ENCODE measurements around the gene TYW3.
"Not testable (repeated sequence)": the region's sequence is repeated elsewhere in the genome, so short reads cannot be mapped to it uniquely, and the experiment has no call there.

Gene TYW3

DNA sequence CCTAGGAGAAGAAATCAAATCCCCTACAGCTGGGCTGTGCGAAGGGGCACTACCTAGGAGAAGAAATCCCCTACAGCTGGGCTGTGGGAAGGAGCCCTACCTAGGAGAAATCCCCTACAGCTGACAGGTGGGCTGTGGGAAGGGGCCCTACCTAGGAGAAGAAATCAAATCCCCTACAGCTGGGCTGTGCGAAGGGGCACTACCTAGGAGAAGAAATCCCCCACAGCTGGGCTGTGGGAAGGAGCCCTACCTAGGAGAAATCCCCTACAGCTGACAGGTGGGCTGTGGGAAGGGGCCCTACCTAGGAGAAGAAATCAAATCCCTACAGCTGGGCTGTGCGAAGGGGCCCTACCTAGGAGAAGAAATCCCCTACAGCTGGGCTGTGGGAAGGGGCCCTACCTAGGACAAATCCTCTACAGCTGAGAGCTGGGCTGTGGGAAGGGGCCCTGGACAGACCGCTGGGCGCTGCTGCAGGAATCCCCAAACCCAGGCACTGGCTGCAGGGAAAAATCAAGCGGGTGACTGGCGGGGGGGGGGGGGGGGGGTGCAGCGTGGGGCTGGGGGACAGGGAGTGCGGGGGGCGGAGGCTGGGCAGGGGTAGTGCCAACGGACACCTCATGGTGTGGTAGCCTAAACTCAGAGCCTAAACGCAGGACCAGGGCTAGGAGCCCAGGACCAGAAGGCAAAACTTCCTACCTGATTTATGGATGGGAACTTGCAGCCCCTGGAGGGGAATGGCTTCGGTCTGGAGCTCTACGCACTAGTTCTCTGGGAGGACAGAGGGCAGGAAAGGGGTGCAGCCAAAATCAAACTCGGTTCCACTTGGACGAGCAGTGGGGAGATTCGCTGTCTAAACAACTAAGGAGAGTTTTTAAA, 643 bp upstream of the TYW3 start:
- FAIRE-seq, result not testable (repeated sequence)

DNA sequence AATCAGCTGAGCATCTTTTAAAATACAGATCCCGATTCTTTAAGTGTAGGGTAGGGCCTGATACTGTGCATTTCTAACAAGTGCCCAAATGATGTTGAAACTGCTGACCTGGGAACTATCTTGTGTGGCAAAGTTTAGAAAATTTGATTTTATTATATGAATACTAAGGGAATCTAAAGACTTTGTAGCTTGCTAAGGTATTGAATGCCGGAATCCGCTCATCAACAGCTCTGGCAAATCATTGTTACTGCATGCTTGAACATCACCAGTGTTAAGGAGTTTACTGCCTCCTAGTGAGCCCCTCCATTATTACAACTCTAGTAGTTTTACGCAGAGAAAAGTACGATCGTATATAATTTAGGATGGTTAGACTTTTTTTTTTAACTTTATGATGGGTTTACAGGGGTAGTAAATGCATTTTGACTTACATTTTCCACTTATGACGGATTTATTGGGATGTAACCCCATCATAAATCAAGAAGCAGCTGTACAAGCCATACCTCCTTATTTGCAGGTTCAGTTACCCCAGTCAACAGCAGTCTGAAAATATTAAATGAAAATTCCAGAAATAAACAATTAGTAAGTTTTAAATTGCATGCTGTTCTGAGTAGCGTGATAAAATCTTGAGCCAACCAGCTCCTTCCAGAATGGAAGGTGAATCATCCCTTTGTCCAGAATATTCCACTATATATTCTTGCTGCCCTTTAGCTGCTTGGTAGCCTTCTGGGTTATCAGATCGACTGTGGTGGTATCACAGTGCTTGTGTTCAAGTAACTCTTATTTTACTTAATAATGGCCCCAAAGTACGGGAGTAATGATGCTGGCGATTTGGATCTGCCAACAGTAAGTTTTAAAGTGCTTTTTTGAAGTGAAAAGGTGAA, 892 bp downstream of the TYW3 start:
- peak; percentile 85 for FAIRE-seq

DNA sequence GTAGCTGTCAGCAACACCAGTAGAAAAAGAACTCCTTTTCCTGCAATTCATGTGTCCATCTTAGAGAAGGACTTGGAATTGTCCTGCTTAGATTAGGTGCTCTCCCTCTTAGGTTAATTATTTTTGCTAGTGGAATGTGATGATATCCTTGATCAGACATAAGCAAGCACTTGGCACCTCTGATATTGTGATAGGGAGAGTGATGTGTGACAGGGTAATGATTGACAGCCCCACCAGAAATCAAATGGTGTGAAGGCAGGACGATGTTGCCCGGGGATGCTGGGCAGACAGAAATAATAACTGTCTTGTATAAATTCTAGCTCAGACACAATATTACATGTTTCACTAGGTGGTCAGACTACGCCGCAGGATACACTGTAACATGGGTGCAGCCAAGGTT, 4.4 kb downstream of the TYW3 start:
- no peak for FAIRE-seq

DNA sequence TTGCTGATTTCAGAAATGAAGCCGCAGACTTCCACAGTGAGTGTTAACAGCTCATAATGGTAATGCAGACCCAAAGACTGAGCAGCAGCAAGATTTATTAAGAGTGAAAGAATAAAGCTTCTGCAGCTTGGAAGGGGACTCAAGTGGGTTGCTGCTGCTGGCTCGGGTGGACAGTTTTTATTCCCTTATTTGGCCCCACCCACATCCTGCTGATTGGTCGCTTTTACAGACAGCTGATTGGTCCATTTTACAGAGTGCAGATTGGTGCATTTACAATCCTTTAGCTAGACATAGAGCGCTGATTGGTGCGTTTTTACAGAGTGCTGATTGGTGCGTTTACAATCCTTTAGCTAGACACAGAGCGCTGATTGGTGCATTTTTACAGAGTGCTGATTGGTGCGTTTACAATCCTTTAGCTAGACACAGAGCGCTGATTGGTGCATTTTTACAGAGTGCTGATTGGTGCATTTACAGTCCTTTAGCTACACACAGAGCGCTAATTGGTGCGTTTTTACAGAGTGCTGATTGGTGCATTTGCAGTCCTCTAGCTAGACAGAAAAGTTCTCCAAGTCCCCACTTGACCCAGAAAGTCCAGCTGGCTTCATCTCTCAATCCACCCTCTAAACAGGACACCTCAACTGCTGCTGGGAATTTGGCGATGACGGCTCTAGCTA, 7.5 kb downstream of the TYW3 start:
- not testable (repeated sequence) for FAIRE-seq

DNA sequence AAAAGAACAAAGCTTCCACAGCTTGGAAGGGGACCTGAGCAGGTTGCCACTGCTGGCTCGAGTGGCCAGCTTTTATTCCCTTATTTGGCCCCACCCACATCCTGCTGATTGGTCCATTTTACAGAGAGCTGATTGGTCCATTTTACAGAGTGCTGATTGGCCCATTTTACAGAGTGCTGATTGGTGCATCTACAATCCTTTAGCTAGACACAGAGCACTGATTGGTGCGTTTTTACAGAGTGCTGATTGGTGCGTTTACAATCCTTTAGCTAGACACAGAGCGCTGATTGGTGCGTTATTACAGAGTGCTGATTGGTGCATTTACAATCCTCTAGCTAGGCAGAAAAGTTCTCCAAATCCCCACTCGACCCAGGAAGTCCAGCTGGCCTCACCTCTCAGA, 12.3 kb downstream of the TYW3 start:
- FAIRE-seq, result not testable (repeated sequence)

DNA sequence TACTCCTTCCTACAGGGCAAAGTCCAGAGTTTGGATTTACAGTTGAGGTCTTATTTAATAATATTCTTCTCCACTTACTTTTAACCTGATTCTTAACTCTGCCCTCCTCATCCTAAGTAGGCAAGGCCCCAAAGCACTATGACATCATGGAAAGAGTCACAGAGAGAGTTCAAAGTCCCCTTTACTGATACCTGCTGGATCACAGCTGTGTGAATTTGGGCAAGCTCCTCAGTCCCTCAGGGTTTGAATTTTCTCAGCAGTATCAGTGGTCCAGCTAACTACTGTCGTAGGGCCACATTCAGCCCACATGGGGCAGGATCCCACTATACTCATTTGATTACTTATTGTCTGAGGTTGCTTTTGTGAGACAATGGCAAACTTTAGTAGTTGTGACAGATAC, 16.0 kb downstream of the TYW3 start:
- FAIRE-seq, result no peak

DNA sequence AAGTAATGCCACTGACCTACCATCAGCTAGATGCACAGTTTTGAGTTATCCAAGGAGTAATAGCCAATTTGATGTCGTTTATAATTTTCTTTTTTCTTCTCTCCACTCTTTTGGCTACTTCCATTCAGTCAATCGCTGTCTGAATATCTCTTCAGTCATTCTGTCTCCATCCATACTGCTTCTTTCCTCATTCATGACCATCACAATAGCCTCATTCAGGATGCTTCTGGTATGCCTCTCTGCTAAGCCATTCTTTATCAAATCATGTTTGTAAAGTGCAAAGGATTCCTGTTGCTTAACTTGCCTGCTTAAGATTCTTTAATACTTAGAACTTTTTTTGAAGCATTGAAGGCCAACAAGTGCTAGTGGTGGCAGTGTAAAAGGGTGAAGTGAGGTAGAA, 20.2 kb downstream of the TYW3 start:
- no peak for FAIRE-seq

DNA sequence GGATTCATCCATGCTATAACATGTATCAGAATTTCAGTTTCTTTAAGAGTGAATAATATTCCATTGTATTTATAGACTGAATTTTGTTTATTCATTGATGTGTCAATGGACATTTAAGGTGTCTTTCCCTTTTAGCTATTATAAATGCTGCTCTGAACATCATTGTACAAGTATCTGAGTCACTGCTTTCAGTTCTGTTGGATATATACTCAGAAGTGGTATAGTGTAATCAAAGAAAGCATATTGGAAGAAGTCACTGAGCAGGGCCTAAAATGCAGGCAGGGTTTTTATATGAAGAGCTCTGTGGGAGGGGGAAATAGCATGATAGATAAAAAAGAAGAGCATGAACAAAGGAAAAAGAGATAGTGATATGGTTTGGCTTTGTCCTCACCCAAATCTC, 22.5 kb downstream of the TYW3 start:
- peak; percentile 21 for FAIRE-seq

DNA sequence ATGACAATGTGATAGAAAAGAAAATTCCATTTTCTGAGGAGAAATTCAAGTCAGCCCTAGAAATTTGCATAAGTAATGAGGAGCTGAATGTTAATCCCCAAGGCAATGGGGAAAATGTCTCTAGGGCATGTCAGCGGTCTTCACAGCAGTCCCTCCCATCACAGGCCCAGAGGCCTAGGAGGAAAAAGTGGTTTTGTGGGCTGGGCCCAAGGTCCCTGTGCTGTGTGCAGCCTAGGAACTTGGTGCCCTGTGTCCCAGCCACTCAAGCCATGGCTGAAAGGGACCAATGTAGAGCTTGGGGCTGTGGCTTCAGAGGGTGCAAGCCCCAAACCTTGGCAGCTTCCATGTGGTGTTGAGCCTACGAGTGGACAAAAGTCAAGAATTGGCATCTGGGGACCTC, 23.7 kb downstream of the TYW3 start:
- not testable (repeated sequence) for FAIRE-seq

DNA sequence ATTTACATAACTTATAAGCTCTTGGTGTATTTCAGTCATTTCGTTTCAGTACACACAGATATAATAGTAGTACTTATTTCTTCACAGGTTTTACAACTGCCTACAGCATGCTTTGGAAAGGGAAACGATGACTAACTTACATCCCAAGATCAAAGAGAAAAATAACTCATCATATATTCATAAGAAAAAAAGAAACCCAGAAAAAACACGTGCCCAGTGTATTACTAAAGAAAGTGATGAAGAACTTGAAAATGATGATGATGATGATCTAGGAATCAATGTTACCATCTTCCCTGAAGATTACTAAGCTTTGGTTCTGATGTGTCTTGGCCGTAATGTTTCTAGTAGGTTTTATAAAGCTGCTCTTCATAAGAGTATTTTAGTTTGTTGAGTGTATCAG, 30.9 kb downstream of the TYW3 start:
- FAIRE-seq, result no peak

DNA sequence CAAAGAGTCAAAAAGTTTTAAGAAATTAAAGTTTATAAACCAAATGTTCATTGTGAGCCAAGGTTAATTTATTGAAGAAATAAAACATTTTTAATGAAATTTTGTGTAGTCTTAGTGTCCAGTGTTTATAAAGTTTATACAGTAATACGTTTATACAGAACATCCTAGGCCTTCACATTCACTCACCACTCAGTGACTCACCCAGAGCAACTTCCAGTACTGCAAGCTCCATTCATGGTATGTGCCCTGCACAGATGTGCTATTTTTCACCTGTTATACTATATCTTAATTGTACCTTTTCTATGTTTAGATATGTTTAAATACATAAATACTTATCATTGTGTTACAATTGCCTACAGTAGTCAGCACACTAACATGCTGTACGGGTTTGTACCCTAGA, 33.6 kb downstream of the TYW3 start:
- no peak for FAIRE-seq

DNA sequence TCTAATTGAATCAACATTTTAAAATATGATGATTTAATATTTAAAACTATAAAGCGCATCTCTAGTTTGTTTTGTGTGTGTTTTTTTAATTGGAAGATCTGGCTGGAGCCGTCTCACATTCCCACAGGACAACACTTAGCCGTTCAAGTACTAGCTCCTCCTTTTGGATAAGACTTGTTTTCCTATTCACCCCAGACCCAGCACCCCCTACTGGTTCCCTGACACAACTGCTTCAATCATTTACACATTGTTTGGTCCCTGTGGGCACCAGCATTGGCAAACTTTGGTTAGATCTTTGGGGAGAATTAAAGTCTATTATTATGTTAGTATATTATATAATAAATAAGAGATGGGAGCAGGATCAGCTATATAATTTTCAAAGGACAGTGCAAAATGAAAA, 34.5 kb downstream of the TYW3 start:
- no peak for FAIRE-seq

DNA sequence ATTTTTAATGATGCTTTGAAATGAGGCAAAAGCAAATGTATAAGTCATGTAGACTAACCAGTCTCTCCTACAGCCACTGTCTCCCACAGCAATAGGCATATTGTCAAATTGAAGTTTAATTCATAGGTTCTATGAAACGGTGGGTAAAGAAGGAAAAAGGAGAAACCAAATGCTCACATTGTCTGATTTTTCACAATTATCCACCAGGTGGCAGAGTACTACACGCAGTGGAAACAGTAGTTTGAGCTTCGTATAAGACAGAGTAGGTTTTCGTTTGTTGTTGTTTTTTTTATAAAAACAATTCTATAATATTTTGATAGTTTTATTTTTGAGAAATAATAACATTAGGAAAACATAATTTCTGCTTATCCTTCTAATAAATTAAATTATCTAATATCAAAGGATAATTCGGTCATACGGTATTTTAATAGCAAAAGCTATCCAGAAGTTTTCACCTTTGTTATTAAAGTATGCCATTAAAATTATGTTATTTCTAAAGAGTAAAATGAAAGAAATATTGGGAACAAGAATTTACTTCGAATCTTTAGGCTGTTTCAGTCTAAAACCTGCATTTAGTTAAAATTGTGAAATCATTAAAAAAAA, 39.1 kb downstream of the TYW3 start:
- peak; percentile 99 for FAIRE-seq

DNA sequence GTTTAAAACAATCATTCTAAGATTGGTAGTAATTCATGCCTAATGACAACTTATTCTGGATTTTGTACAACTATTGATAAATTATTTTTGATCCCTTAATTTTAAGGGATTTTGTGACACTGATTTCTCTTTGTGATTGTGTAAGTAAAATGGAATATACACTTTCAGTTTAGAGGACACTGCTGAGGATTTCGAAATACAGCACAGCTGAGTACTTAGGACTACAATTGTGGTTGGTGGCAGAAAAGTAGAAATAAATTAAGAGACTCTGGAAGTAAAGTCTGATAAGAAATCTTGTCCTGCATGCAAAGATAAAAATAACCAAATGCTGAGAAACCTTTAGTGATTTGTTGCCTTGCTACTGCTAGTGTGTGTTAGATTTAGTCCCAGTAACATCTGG, 40.0 kb downstream of the TYW3 start:
- no peak for FAIRE-seq

DNA sequence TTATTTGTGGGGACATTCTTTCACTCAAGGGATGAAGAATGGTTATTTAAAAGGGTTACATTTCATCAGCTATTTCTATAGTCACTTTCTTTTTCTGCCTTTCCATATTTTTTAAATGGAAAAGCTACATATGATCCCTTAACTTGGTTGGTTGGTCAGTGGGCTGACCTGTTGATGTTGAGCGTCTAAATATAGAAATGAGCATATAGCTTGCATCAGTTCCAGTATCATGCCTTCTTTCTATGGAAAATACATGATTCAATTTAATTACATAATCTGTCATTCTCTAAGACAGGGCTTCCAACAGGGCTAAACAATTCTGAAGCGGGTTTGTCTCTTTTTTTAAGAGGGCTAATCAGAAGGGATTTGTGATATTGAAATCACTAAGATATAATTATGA, 40.6 kb downstream of the TYW3 start:
- FAIRE-seq, result no peak

DNA sequence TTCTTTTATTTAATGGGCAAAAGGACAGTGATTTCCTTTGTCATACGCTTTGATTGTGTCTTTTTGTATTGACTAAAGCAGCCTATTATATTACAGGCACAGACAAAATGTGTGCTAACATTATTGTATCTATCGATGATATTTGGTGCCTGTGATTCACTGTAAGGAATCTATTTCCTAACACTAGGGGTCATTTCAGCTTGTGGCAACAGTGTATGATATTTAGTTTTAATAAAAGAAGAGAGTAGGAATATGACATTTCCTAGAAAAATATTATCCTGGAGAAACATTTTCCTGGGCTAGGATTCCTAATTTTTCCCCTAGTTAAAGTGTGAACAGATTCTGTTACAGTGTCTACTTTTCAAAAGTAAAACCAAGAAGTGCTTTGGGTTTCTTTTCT, 42.8 kb downstream of the TYW3 start:
- FAIRE-seq, result no peak

DNA sequence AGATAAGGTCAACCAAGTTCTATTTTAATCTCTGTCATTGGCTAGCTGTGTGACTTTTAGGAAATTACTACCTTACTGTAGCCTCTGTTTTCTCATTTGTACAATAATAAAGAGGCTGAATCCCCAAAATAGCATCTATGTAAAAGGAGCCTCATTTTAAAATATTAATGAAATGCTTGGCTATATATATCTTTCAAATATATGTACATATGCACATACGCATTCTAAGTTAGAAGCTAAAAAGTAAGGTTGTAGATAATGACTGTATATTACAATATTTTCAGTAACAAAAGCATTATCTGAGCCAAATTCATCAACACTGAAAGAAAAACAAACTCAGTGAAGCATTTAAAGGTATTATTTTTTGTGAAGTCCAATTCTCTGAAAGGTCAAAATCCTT, 44.6 kb downstream of the TYW3 start:
- no peak for FAIRE-seq

DNA sequence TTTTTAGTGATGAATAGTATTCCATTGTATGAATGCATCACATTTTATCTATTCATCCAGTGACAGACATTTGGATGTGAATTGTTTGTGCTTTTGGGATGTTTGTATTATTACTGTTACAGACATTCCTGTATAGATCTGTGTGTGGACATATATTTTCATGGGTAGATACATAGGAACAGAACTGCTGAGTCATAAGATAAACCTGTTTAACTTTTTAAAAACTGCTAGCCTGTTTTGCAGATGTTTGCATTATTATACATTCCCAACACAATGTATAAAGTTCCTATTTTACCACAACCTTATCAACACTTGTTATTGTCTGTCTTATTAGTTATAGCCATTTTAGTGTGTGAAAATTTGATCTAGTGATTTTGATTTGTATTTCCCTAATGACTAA, 46.8 kb downstream of the TYW3 start:
- FAIRE-seq, result no peak

DNA sequence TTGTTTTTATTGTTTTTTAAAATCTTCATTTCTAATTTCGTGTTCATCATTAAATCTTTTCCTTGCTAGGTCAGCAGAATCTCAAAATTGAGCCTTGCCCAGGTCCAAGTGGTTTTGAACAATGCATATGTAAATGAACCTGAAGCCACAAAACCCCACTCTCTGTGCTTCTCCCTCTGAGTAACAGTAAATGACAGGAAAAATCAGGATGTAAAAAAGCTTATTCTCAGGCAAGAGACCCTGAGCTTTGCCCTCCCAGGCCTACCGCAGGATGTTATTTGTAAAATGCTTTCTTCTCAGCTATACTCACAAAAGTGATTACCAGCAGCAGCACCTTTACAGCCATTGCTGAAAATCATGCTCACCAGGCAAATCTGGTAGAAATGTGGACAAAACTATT, 47.6 kb downstream of the TYW3 start:
- no peak for FAIRE-seq

DNA sequence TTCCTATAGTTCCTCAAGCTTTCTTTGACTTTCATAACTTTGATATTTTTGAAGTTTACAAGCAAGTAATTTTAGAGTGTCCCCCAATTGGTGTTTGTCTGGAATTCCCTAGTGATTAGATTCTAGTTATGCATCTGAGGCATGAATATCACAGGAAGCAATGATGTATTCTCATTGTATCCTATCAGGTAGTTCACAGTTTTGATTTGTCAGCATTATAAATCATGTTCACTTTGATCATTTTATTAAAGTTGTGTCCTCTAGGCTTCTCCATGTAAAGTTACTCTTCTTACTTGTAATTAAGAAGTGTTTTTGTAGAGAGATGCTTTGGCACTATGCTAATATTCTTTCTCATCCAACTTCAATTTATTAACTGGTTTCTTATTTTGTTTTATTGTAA, 53.0 kb downstream of the TYW3 start:
- FAIRE-seq, result no peak

DNA sequence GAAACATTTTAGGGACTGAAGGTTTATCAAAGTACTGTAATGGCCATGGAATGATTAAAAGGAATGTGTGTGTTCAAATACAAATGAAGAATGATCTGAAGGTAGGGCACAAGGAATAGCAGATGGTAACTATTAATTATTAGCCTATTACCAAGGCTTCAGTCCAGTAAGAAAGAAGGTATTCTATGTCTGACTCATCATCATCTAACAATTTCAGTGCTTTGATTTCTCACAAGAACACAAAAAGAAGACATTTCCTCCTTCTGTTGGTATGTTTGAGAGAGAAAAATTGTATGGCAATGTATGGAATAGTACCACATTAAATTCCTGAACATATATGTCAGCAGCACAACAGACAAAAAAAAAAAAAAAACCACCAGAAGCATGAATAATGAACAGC, 57.5 kb downstream of the TYW3 start:
- no peak for FAIRE-seq

DNA sequence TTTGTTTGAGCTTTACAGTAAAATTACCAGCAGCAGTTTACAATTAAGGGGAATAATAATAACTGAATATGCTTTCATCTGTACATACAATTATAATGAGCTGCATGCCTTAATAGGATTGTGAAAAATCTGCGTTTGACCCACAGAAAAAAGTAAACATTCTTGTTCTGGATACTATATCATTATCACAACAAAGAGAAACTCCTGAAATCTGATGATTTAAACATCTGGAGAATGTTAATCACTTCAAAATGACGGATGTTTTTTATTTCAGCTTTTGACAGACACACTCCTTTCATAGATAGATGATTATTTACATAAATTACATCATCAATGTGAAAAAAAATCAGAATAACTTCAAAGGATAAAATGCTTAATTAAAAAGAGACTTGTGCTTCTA, 58.5 kb downstream of the TYW3 start:
- FAIRE-seq, result no peak

DNA sequence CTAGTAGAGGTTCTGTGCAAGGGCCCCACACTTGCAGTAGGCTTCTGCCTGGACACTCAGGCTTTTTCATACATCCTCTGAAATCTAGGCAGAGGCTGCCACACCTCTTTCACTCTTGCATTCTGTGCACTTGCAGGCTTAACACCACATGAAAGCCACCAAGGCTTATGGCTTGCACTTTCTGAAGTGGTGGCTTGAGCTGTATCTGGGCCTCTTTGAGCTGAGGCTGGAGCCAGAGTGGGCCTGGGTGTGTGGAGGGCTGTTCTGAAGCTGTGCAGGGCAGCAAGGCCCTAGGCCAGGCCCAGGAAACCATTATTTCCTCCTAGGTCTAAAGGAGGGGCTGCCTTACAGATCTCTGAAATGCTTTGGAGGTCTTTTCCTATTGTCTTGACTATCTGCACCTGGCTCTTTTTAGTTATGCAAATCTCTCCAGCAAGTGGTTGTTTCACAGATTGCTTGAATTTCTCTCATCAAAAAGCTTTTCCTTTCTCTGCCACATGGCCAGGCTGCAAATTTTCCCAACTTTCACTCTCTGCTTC, 66.2 kb downstream of the TYW3 start:
- FAIRE-seq, result no peak

All from islet of Langerhans (tissue), 1 donor.